ENCODE data around the gene MSH5.

- no peak for TF ChIP-seq CTCF (IDR thresholded peaks at IDR 0.05)
- no peak for TF ChIP-seq EP300 (IDR thresholded peaks at IDR 0.05)
- TF ChIP-seq POLR2A (IDR thresholded peaks at IDR 0.05), result no peak
Measured at GRCh38 chr6:31785475-31785874, 45.7 kb downstream of the MSH5 start.

Measured in ovary (tissue), 3 donors.